Endothelial cell (in vitro differentiated cells): Measurements from ENCODE around the gene GALNT9. TPM values are rescaled to one million over a fixed set of nuclear protein-coding genes. Genes with fewer than 3 reads are reported as not detected.

Experiments
- DNase-seq: peaks from one replicate; pipeline ENCODE4 v3.0.0; 2021; ENCODE audit warnings: low spot score
- H3K27ac Mint-ChIP-seq: one replicate; pipeline ENCODE4 v1.8.0; 2021; ENCODE audit warnings: mixed read lengths, inconsistent platforms; ENCODE audit not compliant: unreplicated experiment
- H3K27me3 Mint-ChIP-seq: one replicate; pipeline ENCODE4 v1.8.0; 2021; ENCODE audit warnings: mild to moderate bottlenecking, moderate library complexity, mixed read lengths, inconsistent platforms; ENCODE audit not compliant: unreplicated experiment
- H3K36me3 Mint-ChIP-seq: one replicate; pipeline ENCODE4 v1.8.0; 2021; ENCODE audit warnings: mild to moderate bottlenecking, low read depth, mixed read lengths, inconsistent platforms; ENCODE audit not compliant: unreplicated experiment
- H3K4me1 Mint-ChIP-seq: one replicate; pipeline ENCODE4 v1.8.0; 2021; ENCODE audit warnings: mild to moderate bottlenecking, mixed read lengths, inconsistent platforms; ENCODE audit not compliant: unreplicated experiment
- H3K4me3 Mint-ChIP-seq: one replicate; pipeline ENCODE4 v1.8.0; 2021; ENCODE audit warnings: mild to moderate bottlenecking, mixed read lengths, inconsistent platforms; ENCODE audit not compliant: unreplicated experiment
- H3K9me3 Mint-ChIP-seq: one replicate; pipeline ENCODE4 v1.8.0; 2021; ENCODE audit warnings: mixed read lengths, inconsistent platforms; ENCODE audit not compliant: unreplicated experiment
- total RNA-seq: library from RNA; stranded (reverse); fragmentation: NEBNext Ultra II Directional; extraction: Animal tissue kit (Norgen Biotek cat#: 25700); gene quantifications from one replicate; pipeline ENCODE4 v1.2.1, GENCODE V29; 2021; ENCODE audit not compliant: unreplicated experiment
- TF ChIP-seq, protein P1 (sequence below): fragments of 200-600 bp; sonication (generic); IDR thresholded peaks from one replicate; pipeline ENCODE4 v1.5.0; 2021; ENCODE audit warnings: antibody characterized with exemption; ENCODE audit not compliant: unreplicated experiment

The GALNT9 gene
- total RNA-seq, 1 donor from 2014 or later: not detected

DNA sequence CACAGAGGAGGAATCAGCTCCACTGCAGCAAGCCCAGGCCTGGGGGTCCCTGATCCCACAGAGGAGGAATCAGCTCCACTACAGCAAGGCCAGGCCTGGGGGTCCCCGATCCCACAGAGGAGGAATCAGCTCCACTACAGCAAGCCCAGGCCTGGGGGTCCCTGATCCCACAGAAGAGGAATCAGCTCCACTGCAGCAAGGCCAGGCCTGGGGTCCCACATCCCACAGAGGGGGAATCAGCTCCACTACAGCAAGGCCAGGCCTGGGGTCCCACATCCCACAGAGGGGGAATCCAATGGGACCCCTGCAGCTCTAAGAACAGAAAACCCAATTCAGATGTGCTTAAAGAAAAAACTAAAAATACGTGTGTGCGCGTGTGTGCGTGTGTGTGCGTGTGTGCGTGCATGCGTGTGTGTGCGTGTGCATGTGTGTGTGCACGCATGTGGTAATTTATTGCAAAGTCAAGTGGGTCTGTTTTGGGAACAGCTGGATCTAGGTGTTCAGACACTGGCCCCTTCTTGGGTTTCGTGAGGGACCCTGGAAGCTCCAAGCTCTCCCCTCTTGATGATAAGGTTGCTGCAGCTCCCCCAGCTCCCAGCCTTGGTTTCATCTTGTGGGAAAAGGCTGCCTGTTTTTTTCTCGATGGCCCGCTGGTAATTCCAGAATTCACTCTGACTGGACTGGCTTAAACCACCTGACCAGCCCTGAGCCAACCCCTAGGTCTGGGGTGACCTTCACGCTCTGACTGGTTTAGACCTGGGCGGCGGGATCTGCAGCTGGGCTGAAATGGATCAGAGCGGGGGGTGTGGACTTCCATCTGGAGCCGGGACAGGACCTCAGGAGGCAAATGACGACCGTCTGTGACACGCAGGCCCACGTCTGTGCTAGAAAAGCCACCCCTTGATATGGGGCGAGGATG, 47.1 kb downstream of the GALNT9 start:
- DNase-seq: no peak
- H3K36me3 Mint-ChIP-seq: no peaks in the 10 kb centered on the region
- TF ChIP-seq, protein P1, sequence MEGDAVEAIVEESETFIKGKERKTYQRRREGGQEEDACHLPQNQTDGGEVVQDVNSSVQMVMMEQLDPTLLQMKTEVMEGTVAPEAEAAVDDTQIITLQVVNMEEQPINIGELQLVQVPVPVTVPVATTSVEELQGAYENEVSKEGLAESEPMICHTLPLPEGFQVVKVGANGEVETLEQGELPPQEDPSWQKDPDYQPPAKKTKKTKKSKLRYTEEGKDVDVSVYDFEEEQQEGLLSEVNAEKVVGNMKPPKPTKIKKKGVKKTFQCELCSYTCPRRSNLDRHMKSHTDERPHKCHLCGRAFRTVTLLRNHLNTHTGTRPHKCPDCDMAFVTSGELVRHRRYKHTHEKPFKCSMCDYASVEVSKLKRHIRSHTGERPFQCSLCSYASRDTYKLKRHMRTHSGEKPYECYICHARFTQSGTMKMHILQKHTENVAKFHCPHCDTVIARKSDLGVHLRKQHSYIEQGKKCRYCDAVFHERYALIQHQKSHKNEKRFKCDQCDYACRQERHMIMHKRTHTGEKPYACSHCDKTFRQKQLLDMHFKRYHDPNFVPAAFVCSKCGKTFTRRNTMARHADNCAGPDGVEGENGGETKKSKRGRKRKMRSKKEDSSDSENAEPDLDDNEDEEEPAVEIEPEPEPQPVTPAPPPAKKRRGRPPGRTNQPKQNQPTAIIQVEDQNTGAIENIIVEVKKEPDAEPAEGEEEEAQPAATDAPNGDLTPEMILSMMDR: no peak
- H3K4me3 Mint-ChIP-seq: no peak overlapping the region
- peaks cover 18% of the 10 kb centered on the region for H3K27me3 Mint-ChIP-seq
- no peak overlapping the region for H3K27ac Mint-ChIP-seq
- H3K4me1 Mint-ChIP-seq: peaks cover 5% of the 10 kb centered on the region
- no peaks in the 10 kb centered on the region for H3K9me3 Mint-ChIP-seq

- peaks cover 5% of the 10 kb centered on the region for H3K4me1 Mint-ChIP-seq
- no peaks in the 10 kb centered on the region for H3K9me3 Mint-ChIP-seq
- DNase-seq: no peak
- TF ChIP-seq, protein P1: no peak
- no peaks in the 10 kb centered on the region for H3K36me3 Mint-ChIP-seq
- no peak overlapping the region for H3K27ac Mint-ChIP-seq
- peaks cover 12% of the 10 kb centered on the region for H3K27me3 Mint-ChIP-seq
- no peak overlapping the region for H3K4me3 Mint-ChIP-seq
Measured at GRCh38 chr12:132281038-132281437, 48.4 kb downstream of the GALNT9 start.

- TF ChIP-seq, protein P1: no peak
- Mint-ChIP-seq H3K36me3 (no peaks in the 10 kb centered on the region), H3K27ac (no peak overlapping the region), H3K4me1 (peaks cover 7% of the 10 kb centered on the region), H3K27me3 (peaks cover 11% of the 10 kb centered on the region), H3K9me3 (no peaks in the 10 kb centered on the region), H3K4me3 (no peak overlapping the region)
- no peak for DNase-seq
Measured at GRCh38 chr12:132280406-132280805, 49.0 kb downstream of the GALNT9 start.

DNA sequence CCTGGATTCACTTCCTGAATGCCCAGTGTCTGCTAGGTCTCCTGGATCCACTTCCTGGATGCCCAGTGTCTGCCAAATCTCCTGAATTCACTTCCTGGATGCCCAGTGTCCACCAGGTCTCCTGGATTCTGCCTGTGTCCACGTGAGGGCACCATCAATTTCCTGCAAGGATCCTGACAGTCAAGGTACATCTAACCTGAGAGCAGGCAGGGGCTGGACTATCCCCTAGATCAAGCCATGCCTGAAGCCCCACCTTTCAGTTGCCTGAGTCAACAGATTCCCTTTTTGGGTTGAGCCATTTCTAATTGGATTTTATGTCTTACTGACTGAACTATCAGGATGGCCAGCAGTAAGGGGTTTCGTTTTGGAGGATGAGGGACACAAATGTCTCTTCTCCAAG, 49.5 kb downstream of the GALNT9 start:
- no peak for DNase-seq
- Mint-ChIP-seq H3K27ac (no peak overlapping the region), H3K27me3 (peaks cover 15% of the 10 kb centered on the region), H3K4me1 (peaks cover 10% of the 10 kb centered on the region), H3K9me3 (no peaks in the 10 kb centered on the region), H3K4me3 (no peak overlapping the region), H3K36me3 (no peaks in the 10 kb centered on the region)
- TF ChIP-seq, protein P1: no peak
